Astrocyte (in vitro differentiated cells and primary cell): ENCODE data around the gene TEX13B.
A peak's percentile ranks its signal among the peaks of the same experiment; 100 is the strongest.

Experiments
- CTCF ChIP-seq: IDR thresholded peaks from 2 replicates; pipeline ENCODE4 v1.5.1; 2011; ENCODE audit warnings: low read depth, mild to moderate bottlenecking, inconsistent platforms, low read length, moderate library complexity; ENCODE audit not compliant: insufficient read depth
- EZH2 ChIP-seq: IDR thresholded peaks from 2 replicates; pipeline ENCODE4 v1.6.1; 2012; ENCODE audit warnings: mild to moderate bottlenecking, low read length, inconsistent platforms; ENCODE audit not compliant: insufficient read depth

GRCh38 chrX:107978707-107979307, 3.4 kb downstream of the TEX13B start:
- TF ChIP-seq CTCF (peak; percentile 35), EZH2 (no peak)
